ENCODE data around the gene DLAT. TPM values are rescaled to one million over a fixed set of nuclear protein-coding genes. Genes with fewer than 3 reads are reported as not detected.

The DLAT gene
- total RNA-seq, 1 experiment from 2014 or later, result 99.3 TPM

DNA sequence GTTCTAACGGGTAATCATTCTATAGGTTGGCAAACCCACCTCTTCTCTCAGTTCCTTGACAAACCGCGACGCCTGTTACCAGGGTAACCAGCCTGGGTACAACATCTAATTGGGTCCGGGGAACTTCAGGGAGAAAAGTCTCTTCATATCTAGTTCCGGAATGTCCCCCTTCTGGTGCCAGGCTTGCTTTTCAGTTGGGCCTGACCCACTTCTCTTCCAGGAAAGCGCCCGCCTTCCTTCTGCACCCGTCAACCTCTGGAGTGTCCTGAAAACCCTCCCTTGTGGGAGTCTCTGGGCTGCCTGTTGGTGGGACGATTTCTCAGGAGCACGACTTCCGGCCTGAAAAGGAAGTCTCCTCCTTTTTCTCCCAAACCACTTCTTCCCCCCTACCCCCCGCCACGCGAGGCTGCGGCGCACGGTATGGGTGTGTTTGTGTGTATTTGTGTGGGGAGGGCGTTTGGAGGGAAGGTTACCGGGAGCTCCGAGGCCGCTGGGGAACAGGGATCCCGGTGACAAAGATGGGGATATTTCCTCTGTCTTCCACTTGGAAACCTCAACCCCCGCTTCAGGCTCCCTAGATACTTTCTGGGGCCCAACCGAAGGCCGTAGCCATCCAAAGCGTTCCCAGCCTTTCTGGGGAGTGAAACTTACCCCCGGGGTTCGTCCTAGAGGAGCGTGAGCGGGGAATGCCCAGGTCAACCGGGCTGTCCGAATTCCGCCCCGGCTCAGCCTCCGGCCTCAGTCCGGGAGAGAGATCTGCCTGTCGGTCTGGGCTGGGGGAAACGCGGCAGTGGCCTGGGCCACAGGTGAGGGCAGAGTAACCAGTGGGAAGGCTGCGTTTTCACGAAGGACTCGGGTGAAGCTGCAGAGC, 49.0 kb downstream of the DLAT start, which contains the start of the genes NKAPD1 and PIH1D2:
Gene NKAPD1 (plus strand): TSS at position 359 of the 871 bp plus-strand sequence. CDS start 1,276 bp downstream, outside the sequence.
Gene PIH1D2 (minus strand): TSS at position 77 of the 871 bp plus-strand sequence. CDS start 843 bp downstream, outside the sequence.
- TF ChIP-seq, protein P1, sequence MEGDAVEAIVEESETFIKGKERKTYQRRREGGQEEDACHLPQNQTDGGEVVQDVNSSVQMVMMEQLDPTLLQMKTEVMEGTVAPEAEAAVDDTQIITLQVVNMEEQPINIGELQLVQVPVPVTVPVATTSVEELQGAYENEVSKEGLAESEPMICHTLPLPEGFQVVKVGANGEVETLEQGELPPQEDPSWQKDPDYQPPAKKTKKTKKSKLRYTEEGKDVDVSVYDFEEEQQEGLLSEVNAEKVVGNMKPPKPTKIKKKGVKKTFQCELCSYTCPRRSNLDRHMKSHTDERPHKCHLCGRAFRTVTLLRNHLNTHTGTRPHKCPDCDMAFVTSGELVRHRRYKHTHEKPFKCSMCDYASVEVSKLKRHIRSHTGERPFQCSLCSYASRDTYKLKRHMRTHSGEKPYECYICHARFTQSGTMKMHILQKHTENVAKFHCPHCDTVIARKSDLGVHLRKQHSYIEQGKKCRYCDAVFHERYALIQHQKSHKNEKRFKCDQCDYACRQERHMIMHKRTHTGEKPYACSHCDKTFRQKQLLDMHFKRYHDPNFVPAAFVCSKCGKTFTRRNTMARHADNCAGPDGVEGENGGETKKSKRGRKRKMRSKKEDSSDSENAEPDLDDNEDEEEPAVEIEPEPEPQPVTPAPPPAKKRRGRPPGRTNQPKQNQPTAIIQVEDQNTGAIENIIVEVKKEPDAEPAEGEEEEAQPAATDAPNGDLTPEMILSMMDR (IDR thresholded peaks at IDR 0.05; ENCODE audit: insufficient read depth in 1 of 2, low read depth in 1 of 2, low read length in 1 of 2, severe bottlenecking in 1 of 2, unreplicated experiment in 1 of 2), result peak in 1 of 2 experiments; percentile 13
- H3K27me3 Mint-ChIP-seq (ENCODE audit: insufficient read depth, unreplicated experiment), result no peaks in the 10 kb centered on the region
- DNase-seq, result peak; percentile 89 to 90
- peak within 1 kb of the TSS; percentile 86 for H3K4me3 Mint-ChIP-seq (ENCODE audit: unreplicated experiment)
- Histone ChIP-seq H3K27me3 (replicated peaks; ENCODE audit: control insufficient read depth, insufficient read depth, low read length) (no peaks in the 10 kb centered on the region), H3K9me3 (no peaks in the 10 kb centered on the region), H3K4me1 (no peaks in the 10 kb centered on the region), H3K36me3 (ENCODE audit: control insufficient read depth, insufficient read depth, low read length) (peaks cover 3% of the 10 kb centered on the region; the same call in 1 of the 2 replicates), H3K4me3 (ENCODE audit: low read depth, low read length) (peak within 1 kb of the TSS; percentile 63)
- intact Hi-C loops (cut with micrococcal nuclease; ENCODE audit: unreplicated experiment), result loop anchor here (1.0 to 2.0 kb wide), 4 partner anchors 12 to 195 kb away; partner anchors contain the start of genes CFAP68, DLAT, FDXACB1 and SDHD
- ChIA-PET CTCF (no interaction called here), POLR2A (no interaction called here)
- H3K9me3 Mint-ChIP-seq (ENCODE audit: unreplicated experiment), result no peaks in the 10 kb centered on the region
- BruUV-seq (replicated peaks), result TSS peak; percentile 41
- peaks cover 41% of the 10 kb centered on the region for H3K36me3 Mint-ChIP-seq (ENCODE audit: insufficient read depth, unreplicated experiment)
- peaks cover 12% of the 10 kb centered on the region for H3K4me1 Mint-ChIP-seq (ENCODE audit: low read depth, unreplicated experiment)
- H3K27ac Mint-ChIP-seq (ENCODE audit: unreplicated experiment), result peak within 1 kb of the TSS; percentile 98

DNA sequence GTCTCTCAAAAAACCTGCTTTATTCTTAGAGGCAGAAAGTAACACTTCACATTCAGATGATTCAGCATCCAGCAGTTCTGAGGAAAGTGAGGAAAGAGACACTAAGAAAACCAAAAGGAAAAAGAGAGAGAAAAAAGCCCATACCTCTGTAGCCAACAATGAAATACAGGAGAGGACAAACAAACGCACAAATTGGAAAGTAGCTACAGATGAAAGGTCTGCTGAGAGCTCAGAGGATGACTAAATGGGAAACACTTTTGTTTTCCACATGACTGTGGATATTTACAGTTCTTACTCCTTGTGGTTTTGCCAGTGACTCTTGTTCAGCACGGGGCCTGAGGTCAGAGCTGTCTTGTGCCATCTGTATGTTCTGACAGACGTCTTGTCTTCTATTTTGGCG, 57.5 kb downstream of the DLAT start:
- peaks cover 4% of the 10 kb centered on the region; the same call in 1 of the 2 replicates for H3K4me1 ChIP-seq
- POLR2A ChIA-PET, result no interaction called here
- no peaks in the 10 kb centered on the region for H3K9me3 ChIP-seq
- Mint-ChIP-seq H3K4me1 (ENCODE audit: low read depth, unreplicated experiment) (peaks cover 7% of the 10 kb centered on the region), H3K36me3 (ENCODE audit: insufficient read depth, unreplicated experiment) (peaks cover 91% of the 10 kb centered on the region), H3K27ac (ENCODE audit: unreplicated experiment) (no peak overlapping the region), H3K9me3 (ENCODE audit: unreplicated experiment) (no peaks in the 10 kb centered on the region), H3K4me3 (ENCODE audit: unreplicated experiment) (no peak overlapping the region), H3K27me3 (ENCODE audit: insufficient read depth, unreplicated experiment) (no peaks in the 10 kb centered on the region)
- TF ChIP-seq, protein P1 (IDR thresholded peaks at IDR 0.05; ENCODE audit: insufficient read depth in 1 of 2, low read depth in 1 of 2, low read length in 1 of 2, severe bottlenecking in 1 of 2, unreplicated experiment in 1 of 2), result no peak
- H3K36me3 ChIP-seq (ENCODE audit: control insufficient read depth, insufficient read depth, low read length), result 0 out of 2 replicates have a peak, but pooled peaks cover 4% of the 10 kb centered on the region
- DNase-seq, result no peak
- H3K27me3 ChIP-seq (replicated peaks; ENCODE audit: control insufficient read depth, insufficient read depth, low read length), result no peaks in the 10 kb centered on the region
- intact Hi-C loops (cut with micrococcal nuclease; ENCODE audit: unreplicated experiment), result no loop called here
- no peak overlapping the region for H3K4me3 ChIP-seq (ENCODE audit: low read depth, low read length)
- CTCF ChIA-PET, result no interaction called here
- TSS peak; percentile 4 for BruUV-seq (replicated peaks)

DNA sequence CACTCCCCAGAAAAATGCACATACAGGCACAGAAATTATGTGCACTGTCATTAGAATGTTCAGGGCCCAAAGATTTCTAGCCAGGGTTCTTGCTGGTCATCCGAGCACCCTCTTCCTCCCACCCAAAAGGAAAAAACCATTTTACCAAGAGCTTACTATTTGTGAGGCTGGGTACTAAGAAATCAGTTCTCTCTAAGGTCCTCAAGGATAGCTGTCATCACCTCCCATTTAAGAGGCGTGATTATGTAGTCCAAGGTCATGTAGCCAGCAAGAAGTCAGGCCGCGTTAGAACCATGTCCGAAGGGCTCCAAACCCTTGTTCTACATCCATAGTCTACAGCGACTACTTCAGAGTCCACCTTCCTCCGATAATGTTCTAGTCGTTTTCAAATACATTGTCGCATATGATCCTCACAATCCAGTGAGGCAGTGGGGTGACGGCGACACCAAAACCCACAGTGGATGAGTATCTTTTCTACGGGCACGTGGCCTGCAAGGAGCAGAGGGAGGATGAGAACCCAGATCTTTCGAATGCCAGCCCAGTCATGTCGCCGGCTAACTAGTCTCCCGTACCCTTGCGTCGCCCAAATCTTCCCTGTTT, 60.7 kb downstream of the DLAT start:
- no peaks in the 10 kb centered on the region for H3K9me3 Mint-ChIP-seq (ENCODE audit: unreplicated experiment)
- TF ChIP-seq, protein P1 (IDR thresholded peaks at IDR 0.05; ENCODE audit: insufficient read depth in 1 of 2, low read depth in 1 of 2, low read length in 1 of 2, severe bottlenecking in 1 of 2, unreplicated experiment in 1 of 2), result no peak
- CTCF ChIA-PET, result interaction anchor here (2.0 kb wide), 1 partner anchor 159 kb away, joined by 4 read pairs; no protein-coding TSS in a partner anchor
- H3K4me3 Mint-ChIP-seq (ENCODE audit: unreplicated experiment), result peak overlapping the region; percentile 95
- Histone ChIP-seq H3K4me3 (ENCODE audit: low read depth, low read length) (peak overlapping the region; percentile 59), H3K27me3 (replicated peaks; ENCODE audit: control insufficient read depth, insufficient read depth, low read length) (no peaks in the 10 kb centered on the region), H3K9me3 (no peaks in the 10 kb centered on the region), H3K36me3 (ENCODE audit: control insufficient read depth, insufficient read depth, low read length) (peaks cover 8% of the 10 kb centered on the region), H3K4me1 (peaks cover 4% of the 10 kb centered on the region; the same call in 1 of the 2 replicates)
- intact Hi-C loops (cut with micrococcal nuclease; ENCODE audit: unreplicated experiment), result loop anchor here (1.0 to 2.0 kb wide), 3 partner anchors 12 to 207 kb away; partner anchors contain the start of genes CFAP68, FDXACB1, NKAPD1 and PIH1D2
- no peaks in the 10 kb centered on the region for H3K27me3 Mint-ChIP-seq (ENCODE audit: insufficient read depth, unreplicated experiment)
- peak overlapping the region; percentile 98 for H3K27ac Mint-ChIP-seq (ENCODE audit: unreplicated experiment)
- H3K4me1 Mint-ChIP-seq (ENCODE audit: low read depth, unreplicated experiment), result peaks cover 17% of the 10 kb centered on the region
- POLR2A ChIA-PET, result interaction anchor here (0.6 to 1.3 kb wide), 5 partner anchors 11 to 159 kb away, joined by 3 to 10 read pairs (median 5); partner anchors contain the start of gene BCO2
- TSS peak; percentile 73 for BruUV-seq (replicated peaks)
- no peak for DNase-seq
- peaks cover 87% of the 10 kb centered on the region for H3K36me3 Mint-ChIP-seq (ENCODE audit: insufficient read depth, unreplicated experiment)

Measured in Caco-2 (cell line).